Activated T-cell treated with anti-CD3 and anti-CD28 coated beads, Interleukin-2, amount 50 U/mL, for 72 hours (primary cell): ENCODE results near the gene ATCAY. TPM values are rescaled to one million over a fixed set of nuclear protein-coding genes. Genes with fewer than 3 reads are reported as not detected.
A peak's percentile ranks its signal among the peaks of the same experiment; 100 is the strongest.
"Not testable (repeated sequence)": the region's sequence is repeated elsewhere in the genome, so short reads cannot be mapped to it uniquely, and the experiment has no call there.

ENCODE experiments used
- ATAC-seq, 2 donors: fragments of 150-1000 bp; cut with Tn5 transposase; replicated peaks in 1 of 2; 2 replicates each; pipeline ENCODE4 v1.10.0; 2021; ENCODE audit warnings: moderate library complexity in 2 of 2, mild to moderate bottlenecking in 1 of 2
- DNase-seq, 2 donors: peaks; one replicate each; pipeline ENCODE4 v3.0.0; 2021 to 2022; ENCODE audit warnings: mixed read lengths in 1 of 2
- H3K27ac Mint-ChIP-seq: one replicate; pipeline ENCODE4 v1.8.0; 2022; ENCODE audit warnings: mild to moderate bottlenecking, moderate library complexity, mixed read lengths
- H3K27me3 Mint-ChIP-seq: one replicate; pipeline ENCODE4 v1.8.0; 2022; ENCODE audit warnings: low read depth, mixed read lengths
- H3K36me3 Mint-ChIP-seq, 2 donors: one replicate each; pipeline ENCODE4 v1.8.0; 2022; ENCODE audit warnings: mixed read lengths in 2 of 2, mild to moderate bottlenecking in 1 of 2; ENCODE audit not compliant: insufficient read depth in 2 of 2
- H3K4me1 Mint-ChIP-seq: one replicate; pipeline ENCODE4 v1.8.0; 2022; ENCODE audit warnings: low read depth, mixed read lengths
- H3K4me3 Mint-ChIP-seq, 2 donors: one replicate each; pipeline ENCODE4 v1.8.0; 2022; ENCODE audit warnings: mild to moderate bottlenecking in 2 of 2, mixed read lengths in 2 of 2, moderate library complexity in 2 of 2
- H3K9me3 Mint-ChIP-seq, 2 donors: one replicate each; pipeline ENCODE4 v1.8.0; 2022; ENCODE audit warnings: mixed read lengths in 2 of 2
- total RNA-seq, 2 donors: library from RNA; stranded (reverse); gene quantifications; one replicate each; pipeline ENCODE4 v1.2.3, GENCODE V29; 2022

The ATCAY gene
- total RNA-seq, 2 donors from 2014 or later: 0.05 TPM; not detected in 1

DNA sequence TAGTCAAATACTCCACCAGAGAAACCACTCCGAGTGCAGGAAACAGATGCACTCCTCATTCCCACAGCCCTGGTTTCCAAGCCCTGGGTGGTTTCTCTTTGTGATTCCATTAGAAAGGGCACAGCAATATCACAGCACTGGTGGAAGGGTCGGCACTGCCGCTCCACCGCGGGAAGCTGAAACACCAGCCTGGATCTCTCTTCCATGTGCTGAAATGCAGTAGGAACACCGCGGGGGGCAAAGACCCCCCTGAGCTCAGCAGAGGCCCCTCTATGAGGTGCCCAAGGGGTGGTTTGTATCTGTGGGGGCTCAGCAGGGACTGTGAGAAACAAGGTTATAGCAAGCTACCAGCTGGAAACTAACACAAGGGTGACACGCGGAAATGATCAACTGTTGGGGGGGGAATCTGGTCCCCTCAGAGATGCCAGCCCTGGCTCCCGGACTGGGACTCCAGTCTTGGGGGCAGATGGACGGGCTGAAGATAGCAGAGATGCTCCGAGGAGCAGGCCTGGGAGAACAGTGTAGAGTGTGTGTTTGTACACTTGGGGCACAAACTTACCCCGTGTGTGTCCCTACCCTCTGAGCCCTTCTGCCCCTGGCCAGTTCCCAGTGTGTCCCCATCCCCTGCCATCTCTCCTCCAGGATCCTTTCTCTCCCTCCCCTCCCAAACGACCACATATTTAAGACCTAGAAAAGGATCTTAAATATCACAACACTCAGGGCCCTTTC lies 13.4 kb upstream of the ATCAY start:
- ATAC-seq: no peak
- peaks cover 34% of the 10 kb centered on the region for H3K27me3 Mint-ChIP-seq
- no peak for DNase-seq
- H3K27ac Mint-ChIP-seq: no peak overlapping the region
- peaks cover 0 to 3% of the 10 kb centered on the region in 2 donors for H3K9me3 Mint-ChIP-seq
- no peak overlapping the region for H3K4me3 Mint-ChIP-seq
- H3K4me1 Mint-ChIP-seq: peaks cover 6% of the 10 kb centered on the region
- peaks cover 6 to 7% of the 10 kb centered on the region in 2 donors for H3K36me3 Mint-ChIP-seq

DNA sequence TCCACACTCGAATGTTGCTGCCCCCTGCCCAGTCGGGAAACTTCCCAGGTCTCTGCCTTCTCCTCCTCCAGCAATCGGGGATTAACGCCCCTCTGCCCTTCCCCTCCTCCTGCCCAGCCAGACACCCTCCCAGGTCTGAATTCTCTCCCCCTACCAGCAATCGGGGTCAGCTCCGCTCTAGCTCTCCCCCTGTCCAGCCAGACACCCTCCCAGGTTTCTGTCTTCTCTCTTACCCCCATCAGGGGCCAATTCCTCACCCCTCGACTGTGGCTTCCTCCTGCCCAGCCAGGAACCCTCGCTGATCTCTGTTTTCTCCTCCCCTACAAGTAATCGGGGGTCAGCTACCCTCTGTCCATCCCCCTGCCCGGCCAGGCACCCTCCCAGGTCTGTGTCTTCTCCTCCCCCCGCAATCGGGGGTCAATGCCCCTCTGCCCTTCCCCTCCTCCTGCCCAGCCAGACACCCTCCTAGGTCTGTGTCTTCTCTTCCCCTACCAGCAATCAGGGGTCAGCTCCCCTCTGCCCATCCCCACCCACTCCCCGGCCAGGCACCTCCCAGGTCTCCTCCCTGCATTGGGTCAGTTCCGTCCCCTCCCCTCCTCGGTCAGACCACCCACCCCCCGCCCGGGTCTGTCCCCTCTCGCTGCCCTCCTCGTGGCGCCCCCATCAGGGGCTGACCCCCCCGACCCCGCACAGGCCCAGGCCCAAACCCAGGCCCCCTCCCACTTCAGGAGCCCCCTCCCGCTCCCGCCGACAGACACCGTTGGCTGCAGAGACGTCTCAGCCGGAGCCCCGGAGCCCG lies 12.3 kb upstream of the ATCAY start:
- H3K4me1 Mint-ChIP-seq: peaks cover 6% of the 10 kb centered on the region
- peaks cover 0 to 3% of the 10 kb centered on the region in 2 donors for H3K9me3 Mint-ChIP-seq
- ATAC-seq (no peak), DNase-seq (no peak)
- H3K4me3 Mint-ChIP-seq: peak overlapping the region in 1 of 2 donors; percentile 15
- peaks cover 36% of the 10 kb centered on the region for H3K27me3 Mint-ChIP-seq
- H3K27ac Mint-ChIP-seq: no peak overlapping the region
- H3K36me3 Mint-ChIP-seq: peaks cover 6 to 7% of the 10 kb centered on the region in 2 donors

DNA sequence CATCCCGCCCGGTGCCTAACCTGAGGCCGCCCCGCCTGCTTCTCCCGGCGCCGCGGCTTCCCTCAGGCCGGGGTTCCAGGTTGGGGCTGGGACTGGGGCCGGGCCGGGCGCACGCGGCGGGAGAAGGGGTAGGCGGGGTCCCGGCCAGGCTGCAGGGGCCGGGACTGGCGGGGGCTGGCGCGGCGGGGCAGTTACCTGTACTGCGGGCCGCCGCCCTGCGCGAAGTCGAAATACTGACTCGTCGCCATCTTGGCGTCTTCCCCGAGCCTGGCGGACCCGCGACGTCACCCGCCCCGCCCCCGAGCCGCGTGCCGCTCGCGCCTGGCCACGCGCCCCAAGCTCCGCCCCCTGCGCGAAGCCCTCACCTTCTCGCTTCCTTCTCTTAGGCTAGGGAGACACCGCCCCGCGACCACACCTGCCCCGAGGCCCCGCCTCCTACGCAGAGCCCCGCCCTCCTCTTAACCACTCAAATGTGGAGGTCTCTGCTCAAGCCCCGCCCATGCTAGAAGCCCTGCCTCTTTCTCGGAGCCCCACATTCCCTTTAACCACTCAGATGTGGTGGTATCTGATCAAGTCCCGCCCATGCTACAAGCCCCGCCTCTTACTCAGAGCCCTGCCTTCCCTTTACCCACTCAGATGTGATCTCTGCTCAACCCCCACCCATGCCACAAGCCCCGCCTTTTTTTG lies 11.6 kb upstream of the ATCAY start, which contains the start of gene ZFR2:
Gene ZFR2 (minus strand): TSS at position 269 of the 687 bp plus-strand sequence. CDS start 21 bp downstream, at position 248.
- H3K4me1 Mint-ChIP-seq: peaks cover 6% of the 10 kb centered on the region
- peaks cover 38% of the 10 kb centered on the region for H3K27me3 Mint-ChIP-seq
- H3K27ac Mint-ChIP-seq: no peak within 1 kb of the TSS
- H3K36me3 Mint-ChIP-seq: peaks cover 6 to 7% of the 10 kb centered on the region in 2 donors
- DNase-seq (peak; percentile 9 to 12), ATAC-seq (no peak)
- H3K9me3 Mint-ChIP-seq: peaks cover 0 to 3% of the 10 kb centered on the region in 2 donors
- H3K4me3 Mint-ChIP-seq: peak within 1 kb of the TSS; percentile 34 to 53

DNA sequence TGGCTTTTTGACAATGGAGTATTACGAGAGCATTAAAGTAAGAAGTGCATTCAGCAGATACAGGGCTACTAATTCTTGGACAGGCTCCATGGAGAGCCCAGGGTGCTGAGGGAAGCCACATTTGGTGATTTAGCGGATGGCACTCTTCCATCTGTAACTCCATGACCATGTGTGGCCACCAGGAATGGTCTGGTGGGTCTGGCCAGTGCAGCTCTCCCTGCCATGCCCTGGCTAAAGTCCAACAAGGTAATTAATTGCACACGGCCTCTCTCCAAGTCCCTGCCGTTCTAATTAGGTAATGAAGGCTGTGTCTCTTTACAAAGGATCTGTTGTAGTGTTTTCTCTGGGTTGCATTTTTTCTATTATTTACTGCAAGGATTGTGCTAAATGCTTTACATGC lies 7.3 kb upstream of the ATCAY start:
- H3K27me3 Mint-ChIP-seq: peaks cover 24% of the 10 kb centered on the region
- DNase-seq (no peak), ATAC-seq (no peak)
- H3K27ac Mint-ChIP-seq: no peak overlapping the region
- peaks cover 0 to 3% of the 10 kb centered on the region in 2 donors for H3K9me3 Mint-ChIP-seq
- H3K4me3 Mint-ChIP-seq: no peak overlapping the region
- H3K4me1 Mint-ChIP-seq: peaks cover 6% of the 10 kb centered on the region
- H3K36me3 Mint-ChIP-seq: peaks cover 6 to 7% of the 10 kb centered on the region in 2 donors

DNA sequence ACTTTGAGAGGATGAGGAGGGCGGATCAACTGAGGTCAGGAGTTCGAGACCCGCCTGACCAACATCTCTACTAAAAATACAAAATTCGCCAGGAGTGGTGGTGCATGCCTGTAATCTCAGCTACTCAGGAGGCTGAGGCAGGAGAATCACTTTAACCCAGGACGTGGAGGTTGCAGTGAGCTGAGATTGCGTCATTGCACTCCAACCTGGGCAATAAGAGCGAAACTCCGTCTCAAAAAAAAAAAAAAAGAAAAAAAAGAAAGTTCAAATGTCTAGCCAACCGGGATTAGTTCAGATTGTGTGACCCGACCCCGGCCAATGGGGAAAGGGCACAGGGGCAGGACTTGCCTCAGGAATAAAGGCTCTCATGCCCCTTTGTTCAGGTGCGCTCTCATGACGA lies 5.8 kb upstream of the ATCAY start:
- H3K4me3 Mint-ChIP-seq, DNase-seq, H3K27ac Mint-ChIP-seq, ATAC-seq, H3K36me3 Mint-ChIP-seq, H3K9me3 Mint-ChIP-seq, H3K4me1 Mint-ChIP-seq: not testable (repeated sequence)
- H3K27me3 Mint-ChIP-seq: peaks cover 28% of the 10 kb centered on the region

DNA sequence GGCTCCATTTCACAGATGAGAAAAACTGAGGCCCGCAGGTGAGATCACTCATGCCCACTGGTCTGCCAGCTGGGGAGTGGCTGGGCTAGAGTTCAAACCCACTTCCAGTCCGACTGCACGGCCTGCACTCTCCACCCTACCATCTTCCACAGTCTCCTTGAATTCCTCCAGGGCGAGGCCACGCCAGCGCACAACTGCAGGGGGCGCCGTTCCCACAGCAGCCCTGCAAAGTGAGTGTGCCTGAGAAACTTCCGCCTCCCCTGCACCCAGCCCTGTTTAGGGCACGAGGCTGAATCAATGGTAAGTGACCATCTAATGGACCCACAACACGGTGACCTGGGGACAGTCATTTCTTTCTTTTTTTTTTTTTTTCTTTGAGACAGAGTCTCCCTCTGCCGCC lies 829 bp upstream of the ATCAY start:
- Mint-ChIP-seq H3K36me3 (no peaks in the 10 kb centered on the region), H3K27ac (no peak overlapping the region), H3K4me3 (no peak overlapping the region), H3K9me3 (no peaks in the 10 kb centered on the region), H3K27me3 (peaks cover 53% of the 10 kb centered on the region), H3K4me1 (no peaks in the 10 kb centered on the region)
- no peak for ATAC-seq
- no peak for DNase-seq

DNA sequence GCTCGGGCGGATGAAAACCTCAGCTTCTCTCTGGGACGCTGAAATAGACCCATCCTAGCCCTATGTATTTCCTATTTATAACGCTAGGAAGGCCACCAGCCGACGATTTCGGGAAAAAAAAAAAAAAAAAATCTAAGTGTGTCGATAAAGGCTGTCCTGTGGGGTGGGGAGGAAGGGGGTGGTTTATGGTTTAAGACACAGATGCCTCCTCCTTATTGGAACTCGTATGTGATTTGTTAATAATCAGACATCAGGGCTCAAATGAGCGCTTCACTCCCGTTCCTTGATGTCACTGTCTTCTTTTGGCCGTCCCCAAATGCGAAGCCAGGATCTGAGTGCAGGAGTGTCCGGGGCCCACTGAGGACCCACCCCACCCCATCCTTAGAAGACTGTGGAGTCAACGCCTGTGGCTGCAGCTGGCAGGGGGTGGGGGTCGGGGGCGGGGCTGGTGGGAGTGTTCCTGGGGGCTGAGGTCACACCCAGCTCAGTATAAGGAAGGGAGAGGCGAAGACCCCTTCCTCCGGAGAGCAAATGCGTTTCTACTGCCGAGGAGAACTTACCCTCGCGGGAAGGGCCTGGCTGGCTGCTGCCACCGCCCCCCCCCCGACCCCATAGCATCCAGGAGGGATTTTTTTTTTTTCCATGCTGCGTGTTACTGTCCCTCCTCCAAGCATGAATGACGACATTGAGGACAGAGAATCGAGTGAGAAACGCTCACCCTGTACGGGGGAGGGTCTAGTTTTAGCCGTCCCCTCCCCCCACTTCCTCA lies 971 bp downstream of the ATCAY start:
- DNase-seq (no peak), ATAC-seq (no peak)
- Mint-ChIP-seq H3K4me3 (peak overlapping the region in 1 of 2 donors; percentile 7), H3K9me3 (no peaks in the 10 kb centered on the region), H3K36me3 (no peaks in the 10 kb centered on the region), H3K27ac (no peak overlapping the region), H3K27me3 (peaks cover 53% of the 10 kb centered on the region), H3K4me1 (no peaks in the 10 kb centered on the region)

DNA sequence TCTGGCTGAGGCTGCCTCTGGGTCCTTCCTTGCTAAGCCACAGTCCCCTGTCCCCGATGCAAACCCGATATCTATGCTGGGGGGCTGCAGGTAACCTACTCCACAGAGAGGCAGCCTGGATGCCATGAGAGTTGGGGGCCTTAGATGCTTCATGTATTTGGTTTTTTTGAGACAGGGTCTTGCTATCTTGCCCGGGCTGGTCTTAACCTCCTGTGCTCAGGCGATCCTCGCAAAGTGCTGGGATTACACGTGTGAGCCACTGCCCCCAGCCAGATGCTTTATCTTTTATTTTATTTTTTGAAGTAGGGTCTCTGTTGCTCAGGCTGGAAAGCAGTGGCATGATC lies 1.5 kb downstream of the ATCAY start:
- H3K27me3 Mint-ChIP-seq: peaks cover 50% of the 10 kb centered on the region
- H3K36me3 Mint-ChIP-seq: no peaks in the 10 kb centered on the region
- ATAC-seq: no peak
- H3K9me3 Mint-ChIP-seq: no peaks in the 10 kb centered on the region
- no peak for DNase-seq
- H3K4me3 Mint-ChIP-seq: no peak overlapping the region
- H3K27ac Mint-ChIP-seq: no peak overlapping the region
- H3K4me1 Mint-ChIP-seq: no peaks in the 10 kb centered on the region

DNA sequence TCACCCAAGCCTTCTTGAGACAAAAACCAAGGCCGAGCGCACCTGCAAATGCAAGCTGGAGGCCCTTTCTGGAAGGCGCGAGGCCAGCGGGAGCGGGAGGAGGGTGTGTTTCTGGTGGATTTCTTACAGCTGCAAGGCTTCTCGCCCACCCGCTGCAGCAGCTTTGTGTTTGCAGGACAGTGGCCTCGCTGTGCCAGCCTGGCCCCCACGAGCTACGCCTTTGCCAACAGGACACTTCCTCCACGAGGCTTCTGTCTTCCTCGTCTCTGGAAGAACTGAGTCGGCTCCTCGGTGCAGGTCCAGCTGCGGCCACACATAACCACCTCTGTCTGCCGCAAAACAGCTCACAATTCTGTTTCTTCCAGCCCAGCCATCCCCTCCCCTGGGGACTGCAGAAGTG lies 10.1 kb downstream of the ATCAY start:
- Mint-ChIP-seq H3K4me3 (no peak overlapping the region), H3K27me3 (peaks cover 5% of the 10 kb centered on the region), H3K4me1 (no peaks in the 10 kb centered on the region), H3K9me3 (no peaks in the 10 kb centered on the region), H3K36me3 (no peaks in the 10 kb centered on the region), H3K27ac (no peak overlapping the region)
- ATAC-seq (no peak), DNase-seq (no peak)

DNA sequence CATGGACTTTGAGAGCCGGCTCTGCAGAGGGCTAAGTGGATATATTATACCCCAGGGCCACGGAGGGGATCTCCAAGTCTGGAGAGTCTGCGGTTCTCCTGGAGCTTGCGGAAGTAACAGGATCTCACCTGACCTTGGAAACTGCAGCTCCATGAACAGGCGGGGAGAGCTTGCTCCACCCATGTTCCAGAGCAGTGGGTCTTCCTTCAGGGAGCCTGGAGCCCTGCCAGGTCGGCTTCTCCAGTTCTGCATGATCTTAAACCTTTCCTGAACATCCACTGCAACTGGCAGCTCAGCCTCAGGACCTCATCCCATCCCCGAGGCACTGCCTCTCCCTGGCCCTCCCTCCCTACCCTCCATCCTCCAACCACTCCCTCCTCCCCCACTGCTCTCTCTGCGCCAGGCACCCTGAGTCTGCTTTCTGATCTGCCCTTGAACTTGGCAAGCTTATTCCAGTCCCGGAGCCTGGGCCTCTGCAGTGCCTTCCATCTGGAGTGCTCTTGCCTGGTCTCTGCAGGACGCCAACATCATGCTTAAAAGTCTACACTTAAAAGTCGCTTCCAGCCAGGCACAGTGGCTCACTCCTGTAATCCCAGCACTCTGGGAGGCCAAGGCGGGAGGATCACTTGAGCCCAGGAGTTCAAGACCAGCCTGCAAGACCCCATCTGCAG lies 13.2 kb downstream of the ATCAY start:
- Mint-ChIP-seq H3K4me3 (no peak overlapping the region), H3K27ac (no peak overlapping the region), H3K27me3 (peaks cover 5% of the 10 kb centered on the region), H3K9me3 (no peaks in the 10 kb centered on the region), H3K4me1 (no peaks in the 10 kb centered on the region), H3K36me3 (no peaks in the 10 kb centered on the region)
- DNase-seq (no peak), ATAC-seq (no peak)

DNA sequence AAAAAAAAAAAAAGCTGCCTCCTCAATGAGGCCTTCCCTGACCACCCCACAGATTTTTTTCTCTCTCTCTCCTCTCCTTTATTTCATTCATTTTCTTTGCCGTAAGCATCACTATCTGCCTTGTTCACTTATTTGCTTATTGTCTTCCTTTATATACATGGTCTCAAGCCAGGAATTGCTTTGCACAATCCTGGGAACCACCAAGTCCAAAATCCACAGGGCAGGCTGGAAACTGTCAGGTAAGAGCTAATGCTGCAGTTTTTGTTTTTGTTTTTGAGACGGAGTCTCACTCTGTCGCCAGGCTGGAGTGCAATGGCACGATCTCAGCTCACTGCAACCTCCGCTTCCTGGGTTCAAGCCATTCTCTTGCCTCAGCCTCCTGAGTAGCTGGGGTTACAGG lies 14.5 kb downstream of the ATCAY start:
- not testable (repeated sequence) for ATAC-seq, H3K36me3 Mint-ChIP-seq, DNase-seq, H3K9me3 Mint-ChIP-seq, H3K4me3 Mint-ChIP-seq, H3K27me3 Mint-ChIP-seq, H3K4me1 Mint-ChIP-seq, H3K27ac Mint-ChIP-seq

DNA sequence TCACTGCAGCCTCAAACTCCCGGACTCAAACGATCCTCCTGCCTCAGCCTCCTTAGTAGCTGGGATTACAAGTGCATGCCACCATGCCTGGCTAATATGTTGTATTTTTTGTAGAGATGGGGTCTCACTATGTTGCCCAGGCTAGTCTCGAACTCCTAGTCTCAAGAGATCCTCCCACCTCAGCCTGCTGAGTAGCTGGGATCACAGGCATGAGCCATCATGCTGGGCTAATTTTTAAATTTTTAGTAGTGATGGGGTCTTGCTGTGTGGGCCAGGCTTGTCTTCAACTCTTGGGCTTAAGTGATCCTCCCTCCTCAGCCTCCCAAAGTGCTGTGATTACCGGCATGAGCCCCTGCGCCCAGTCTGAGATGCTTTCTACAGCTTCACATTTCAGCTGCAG lies 15.3 kb downstream of the ATCAY start:
- Mint-ChIP-seq H3K4me3 (no peak overlapping the region), H3K4me1 (no peaks in the 10 kb centered on the region), H3K27me3 (peaks cover 5% of the 10 kb centered on the region), H3K36me3 (peaks cover 0 to 2% of the 10 kb centered on the region in 2 donors), H3K27ac (no peak overlapping the region), H3K9me3 (peaks cover 0 to 2% of the 10 kb centered on the region in 2 donors)
- DNase-seq: no peak
- no peak for ATAC-seq
